ENCODE data around the gene PDE8B.

The PDE8B gene

DNA sequence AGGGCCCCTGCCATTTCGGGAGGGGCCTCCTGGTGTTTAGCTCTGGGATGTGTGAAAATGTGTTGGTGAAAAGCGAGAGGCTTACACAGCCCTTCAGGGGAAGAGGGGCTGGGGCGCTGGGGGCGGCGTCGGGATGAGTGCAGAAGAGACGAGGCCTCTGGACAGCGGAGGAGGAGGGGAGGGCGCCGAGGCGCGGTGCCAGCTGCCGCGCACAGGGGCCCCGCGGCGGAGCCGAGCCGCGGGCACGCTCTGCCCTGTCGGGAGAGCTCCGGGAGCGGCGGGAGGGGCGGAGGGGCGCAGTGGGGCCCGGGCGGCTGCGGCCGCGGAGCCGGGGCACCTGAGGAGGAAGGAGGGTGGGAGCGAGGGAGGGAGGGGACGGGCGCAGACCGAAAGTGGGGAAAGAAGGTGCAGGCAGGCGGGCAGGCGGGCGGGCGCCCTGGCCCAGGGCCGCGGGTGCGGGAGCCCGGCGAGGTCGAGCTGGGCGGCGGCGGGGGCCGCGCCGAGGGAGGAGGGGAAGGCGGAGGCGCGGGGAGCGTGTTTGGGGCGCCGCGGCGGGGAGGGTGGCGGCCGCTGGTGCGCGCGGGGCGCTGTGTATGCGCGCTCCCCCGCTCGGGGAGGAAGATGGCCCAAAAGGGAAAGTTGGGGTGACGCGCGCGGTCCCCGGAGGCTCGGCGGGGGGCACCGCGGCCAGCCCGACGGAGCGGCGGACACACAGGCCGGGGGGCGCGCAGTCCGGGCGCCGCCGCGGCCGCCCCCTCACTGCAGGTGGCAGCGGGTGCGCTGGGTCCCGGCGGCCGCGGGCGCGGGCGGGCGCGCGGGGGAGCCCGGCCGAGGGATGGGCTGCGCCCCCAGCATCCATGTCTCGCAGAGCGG lies at the start of gene PDE8B:
PDE8B (plus strand) TSS at position 590 of the 873 bp plus-strand sequence; CDS start at position 836, 246 bp downstream.
- H3K9me2 ChIP-seq (ENCODE audit: low read depth, low read length), result no peaks in the 10 kb centered on the region
- H3K9me3 ChIP-seq (ENCODE audit: low read length), result no peaks in the 10 kb centered on the region
- H3K4me3 ChIP-seq (ENCODE audit: low read depth, low read length, poor library complexity, severe bottlenecking), result no peak within 1 kb of the TSS
- TF ChIP-seq, protein P1, sequence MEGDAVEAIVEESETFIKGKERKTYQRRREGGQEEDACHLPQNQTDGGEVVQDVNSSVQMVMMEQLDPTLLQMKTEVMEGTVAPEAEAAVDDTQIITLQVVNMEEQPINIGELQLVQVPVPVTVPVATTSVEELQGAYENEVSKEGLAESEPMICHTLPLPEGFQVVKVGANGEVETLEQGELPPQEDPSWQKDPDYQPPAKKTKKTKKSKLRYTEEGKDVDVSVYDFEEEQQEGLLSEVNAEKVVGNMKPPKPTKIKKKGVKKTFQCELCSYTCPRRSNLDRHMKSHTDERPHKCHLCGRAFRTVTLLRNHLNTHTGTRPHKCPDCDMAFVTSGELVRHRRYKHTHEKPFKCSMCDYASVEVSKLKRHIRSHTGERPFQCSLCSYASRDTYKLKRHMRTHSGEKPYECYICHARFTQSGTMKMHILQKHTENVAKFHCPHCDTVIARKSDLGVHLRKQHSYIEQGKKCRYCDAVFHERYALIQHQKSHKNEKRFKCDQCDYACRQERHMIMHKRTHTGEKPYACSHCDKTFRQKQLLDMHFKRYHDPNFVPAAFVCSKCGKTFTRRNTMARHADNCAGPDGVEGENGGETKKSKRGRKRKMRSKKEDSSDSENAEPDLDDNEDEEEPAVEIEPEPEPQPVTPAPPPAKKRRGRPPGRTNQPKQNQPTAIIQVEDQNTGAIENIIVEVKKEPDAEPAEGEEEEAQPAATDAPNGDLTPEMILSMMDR (IDR thresholded peaks at IDR 0.05; ENCODE audit: low read length), result no peak
- TF ChIP-seq EZH2 (IDR thresholded peaks at IDR 0.05; ENCODE audit: borderline replicate concordance, low read length), result no peak
- H2AFZ ChIP-seq (ENCODE audit: low read length), result no peak within 1 kb of the TSS
- H4K20me1 ChIP-seq (ENCODE audit: insufficient read depth, low read length), result no peaks in the 10 kb centered on the region
- no peak within 1 kb of the TSS for H3K27ac ChIP-seq (ENCODE audit: low read depth, low read length, poor library complexity, severe bottlenecking)
- H3K4me2 ChIP-seq (ENCODE audit: low read length), result no peak within 1 kb of the TSS
- H3K9ac ChIP-seq (ENCODE audit: low read length), result no peak within 1 kb of the TSS
- H3F3A ChIP-seq (ENCODE audit: insufficient read depth, low read length), result no peaks in the 10 kb centered on the region
- no peaks in the 10 kb centered on the region for H3K4me1 ChIP-seq (ENCODE audit: insufficient read depth, low read length, severe bottlenecking)
- peaks cover 4% of the 10 kb centered on the region; the same call in 1 of the 2 replicates for H3K27me3 ChIP-seq (ENCODE audit: insufficient read depth, low read length)
- no peaks in the 10 kb centered on the region for H3K79me2 ChIP-seq (ENCODE audit: insufficient read depth, low read length)
- H3K36me3 ChIP-seq (ENCODE audit: insufficient read depth, low read length), result no peaks in the 10 kb centered on the region

GRCh38 chr5:77163453-77163852 lies 47.0 kb upstream of the PDE8B start:
- no peak for TF ChIP-seq EZH2 (IDR thresholded peaks at IDR 0.05; ENCODE audit: borderline replicate concordance, low read length)
- TF ChIP-seq, protein P1 (IDR thresholded peaks at IDR 0.05; ENCODE audit: low read length), result no peak
- Histone ChIP-seq H3K27ac (ENCODE audit: low read depth, low read length, poor library complexity, severe bottlenecking) (no peak overlapping the region), H3K9me2 (ENCODE audit: low read depth, low read length) (no peaks in the 10 kb centered on the region), H3K4me1 (ENCODE audit: insufficient read depth, low read length, severe bottlenecking) (no peaks in the 10 kb centered on the region), H3K4me3 (ENCODE audit: low read depth, low read length, poor library complexity, severe bottlenecking) (no peak overlapping the region), H3K27me3 (ENCODE audit: insufficient read depth, low read length) (no peaks in the 10 kb centered on the region), H3K4me2 (ENCODE audit: low read length) (no peak overlapping the region), H3F3A (ENCODE audit: insufficient read depth, low read length) (no peaks in the 10 kb centered on the region), H3K9me3 (ENCODE audit: low read length) (no peaks in the 10 kb centered on the region), H3K79me2 (ENCODE audit: insufficient read depth, low read length) (no peaks in the 10 kb centered on the region), H2AFZ (ENCODE audit: low read length) (no peak overlapping the region), H3K9ac (ENCODE audit: low read length) (no peak overlapping the region), H3K36me3 (ENCODE audit: insufficient read depth, low read length) (no peaks in the 10 kb centered on the region), H4K20me1 (ENCODE audit: insufficient read depth, low read length) (no peaks in the 10 kb centered on the region)

- H3K27me3 ChIP-seq (ENCODE audit: insufficient read depth, low read length), result peaks cover 4% of the 10 kb centered on the region; the same call in 1 of the 2 replicates
- no peak overlapping the region for H3K4me2 ChIP-seq (ENCODE audit: low read length)
- H3K9ac ChIP-seq (ENCODE audit: low read length), result no peak overlapping the region
- no peak overlapping the region for H3K4me3 ChIP-seq (ENCODE audit: low read depth, low read length, poor library complexity, severe bottlenecking)
- no peaks in the 10 kb centered on the region for H4K20me1 ChIP-seq (ENCODE audit: insufficient read depth, low read length)
- TF ChIP-seq, protein P1 (IDR thresholded peaks at IDR 0.05; ENCODE audit: low read length), result no peak
- TF ChIP-seq EZH2 (IDR thresholded peaks at IDR 0.05; ENCODE audit: borderline replicate concordance, low read length), result no peak
- H3K79me2 ChIP-seq (ENCODE audit: insufficient read depth, low read length), result no peaks in the 10 kb centered on the region
- H2AFZ ChIP-seq (ENCODE audit: low read length), result no peak overlapping the region
- H3K27ac ChIP-seq (ENCODE audit: low read depth, low read length, poor library complexity, severe bottlenecking), result no peak overlapping the region
- no peaks in the 10 kb centered on the region for H3K4me1 ChIP-seq (ENCODE audit: insufficient read depth, low read length, severe bottlenecking)
- H3F3A ChIP-seq (ENCODE audit: insufficient read depth, low read length), result no peaks in the 10 kb centered on the region
- no peaks in the 10 kb centered on the region for H3K9me2 ChIP-seq (ENCODE audit: low read depth, low read length)
- H3K36me3 ChIP-seq (ENCODE audit: insufficient read depth, low read length), result no peaks in the 10 kb centered on the region
- H3K9me3 ChIP-seq (ENCODE audit: low read length), result no peaks in the 10 kb centered on the region
Measured at GRCh38 chr5:77167063-77167462, 43.4 kb upstream of the PDE8B start.
